K562 (cell line): ENCODE measurements around the gene ANK3. TPM values are rescaled to one million over a fixed set of nuclear protein-coding genes. Genes with fewer than 3 reads are reported as not detected.

ENCODE experiments used
- CXXC5 ChIP-seq: fragments of 250-450 bp; sonication (Bioruptor Pico); IDR thresholded peaks from 2 replicates; pipeline ENCODE4 v1.8.0; 2022; ENCODE audit warnings: inconsistent platforms, mild to moderate bottlenecking, moderate library complexity
- KLF13 ChIP-seq: fragments of 450-650 bp; IDR thresholded peaks from 2 replicates; pipeline ENCODE4 v1.6.1; 2016; ENCODE audit warnings: missing genetic modification characterization, low read depth, mild to moderate bottlenecking, missing compliant biosample characterization, moderate library complexity, borderline replicate concordance
- MAZ ChIP-seq, 2 experiments: fragments of 450-650 bp in 1 of 2; sonication (generic) in 1 of 2; formaldehyde crosslinking; IDR thresholded peaks in 1 of 2; conservative IDR thresholded peaks in 1 of 2; 2 replicates each; pipeline versions ENCODE4 v1.4.0 to v1.5.0; 2020; ENCODE audit warnings: mild to moderate bottlenecking in 1 of 2, missing genetic modification reagents in 1 of 2
- NCOA1 ChIP-seq: fragments of 450-650 bp; IDR thresholded peaks from 2 replicates; pipeline ENCODE4 v1.6.1; 2016; ENCODE audit warnings: low read depth
- NFXL1 ChIP-seq: fragments of 450-650 bp; formaldehyde crosslinking; IDR thresholded peaks from 2 replicates; pipeline ENCODE4 v1.4.0; 2021; ENCODE audit warnings: mild to moderate bottlenecking
- NRF1 ChIP-seq, 2 experiments: fragments of 450-650 bp; IDR thresholded peaks in 1 of 2; conservative IDR thresholded peaks in 1 of 2; 2 replicates each; pipeline ENCODE4 v1.6.1; 2014; ENCODE audit warnings: mild to moderate bottlenecking in 2 of 2
- RAD21 ChIP-seq, 2 experiments: fragments of 250-450 bp in 1 of 2; fragments of 450-650 bp in 1 of 2; sonication (Bioruptor Pico) in 1 of 2; formaldehyde crosslinking in 1 of 2; IDR thresholded peaks in 1 of 2; conservative IDR thresholded peaks in 1 of 2; 2 replicates each; pipeline versions ENCODE4 v1.4.0 to v1.8.0; 2020 to 2022; ENCODE audit warnings: mild to moderate bottlenecking in 2 of 2, moderate library complexity in 1 of 2
- SUPT5H ChIP-seq: fragments of 450-650 bp; IDR thresholded peaks from 2 replicates; pipeline ENCODE4 v1.6.1; 2016
- TBL1XR1 ChIP-seq, 2 experiments: IDR thresholded peaks; 2 replicates each; pipeline ENCODE4 v1.6.1; 2012; ENCODE audit warnings: improper control_type of control experiment in 2 of 2, low read length in 2 of 2, mild to moderate bottlenecking in 1 of 2
- ZC3H8 ChIP-seq: fragments of 450-650 bp; IDR thresholded peaks from 2 replicates; pipeline ENCODE4 v1.6.1; 2017
- ZFP36 ChIP-seq: fragments of 150-350 bp; IDR thresholded peaks from 2 replicates; pipeline ENCODE4 v1.6.1; 2018; ENCODE audit warnings: low read length, low read depth; ENCODE audit not compliant: partially characterized antibody
- ZKSCAN8 ChIP-seq: fragments of 200-800 bp; sonication (Bioruptor generic); IDR thresholded peaks from 2 replicates; pipeline ENCODE4 v1.6.1; 2016; ENCODE audit warnings: missing genetic modification characterization, missing compliant biosample characterization
- ZNF318 ChIP-seq, 2 experiments: fragments of 450-650 bp; IDR thresholded peaks; 2 replicates each; pipeline ENCODE4 v1.6.1; 2016; ENCODE audit warnings: mild to moderate bottlenecking in 2 of 2, borderline replicate concordance in 1 of 2, low read depth in 1 of 2, moderate library complexity in 1 of 2
- polyA plus RNA-seq, 8 experiments: library from polyadenylated mRNA; depleted of rRNA in 4 of 8; stranded (reverse) in 5 of 8; unstranded in 3 of 8; fragments of >200 nt; fragmentation: Nextera tagmentation in 2 of 8; fragmentation: Illumina TruSeq in 1 of 8; extraction: Ambion mirVana in 2 of 8; extraction: Trizol in 1 of 8; gene quantifications; 2 replicates each; pipeline versions ENCODE4 v1.2.1 to v1.2.3, GENCODE V29; 2011 to 2014; ENCODE audit warnings: inconsistent platforms in 1 of 8, missing spikeins in 1 of 8
- total RNA-seq, 7 experiments: library from RNA; depleted of rRNA in 6 of 7; stranded (reverse); fragments of >200 nt in 6 of 7; fragmentation: Illumina TruSeq in 2 of 7; extraction: Trizol in 2 of 7; gene quantifications; 2 replicates each; pipeline versions ENCODE4 v1.2.1 to v1.2.3, GENCODE V29; 2011 to 2021; ENCODE audit warnings: low replicate concordance in 1 of 7
- TF ChIP-seq, protein P1 (sequence below), 2 experiments: fragments of 450-650 bp; conservative IDR thresholded peaks; 2 replicates each; pipeline ENCODE4 v1.6.1; 2017; ENCODE audit warnings: mild to moderate bottlenecking in 2 of 2, moderate library complexity in 2 of 2

The ANK3 gene
- total and polyA plus RNA-seq, 9 of the 15 experiments (the other 6 are each of a cell fraction or from before 2014, with no cell fraction given): 10.0 to 32.3 (median 17.9) TPM

GRCh38 chr10:60140651-60141632, 248.7 kb downstream of the ANK3 start (continued):
- no peak for TF ChIP-seq ZKSCAN8 (CRISPR knock-in tag)
- TF ChIP-seq NRF1 (conservative IDR thresholded peaks at IDR 0.05 in 1 of 2, IDR thresholded peaks at IDR 0.05 in 1 of 2): peak; percentile 39 to 52
- TF ChIP-seq SUPT5H: no peak
- TF ChIP-seq, protein P1, sequence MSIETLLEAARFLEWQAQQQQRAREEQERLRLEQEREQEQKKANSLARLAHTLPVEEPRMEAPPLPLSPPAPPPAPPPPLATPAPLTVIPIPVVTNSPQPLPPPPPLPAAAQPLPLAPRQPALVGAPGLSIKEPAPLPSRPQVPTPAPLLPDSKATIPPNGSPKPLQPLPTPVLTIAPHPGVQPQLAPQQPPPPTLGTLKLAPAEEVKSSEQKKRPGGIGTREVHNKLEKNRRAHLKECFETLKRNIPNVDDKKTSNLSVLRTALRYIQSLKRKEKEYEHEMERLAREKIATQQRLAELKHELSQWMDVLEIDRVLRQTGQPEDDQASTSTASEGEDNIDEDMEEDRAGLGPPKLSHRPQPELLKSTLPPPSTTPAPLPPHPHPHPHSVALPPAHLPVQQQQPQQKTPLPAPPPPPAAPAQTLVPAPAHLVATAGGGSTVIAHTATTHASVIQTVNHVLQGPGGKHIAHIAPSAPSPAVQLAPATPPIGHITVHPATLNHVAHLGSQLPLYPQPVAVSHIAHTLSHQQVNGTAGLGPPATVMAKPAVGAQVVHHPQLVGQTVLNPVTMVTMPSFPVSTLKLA (conservative IDR thresholded peaks at IDR 0.05): peak; percentile 46 to 48; a peak in 2 of 4 replicates
- no peak for TF ChIP-seq RAD21 (CRISPR knock-in tag; conservative IDR thresholded peaks at IDR 0.05 in 1 of 2, IDR thresholded peaks at IDR 0.05 in 1 of 2)
- TF ChIP-seq MAZ (CRISPR knock-in tag; conservative IDR thresholded peaks at IDR 0.05 in 1 of 2, IDR thresholded peaks at IDR 0.05 in 1 of 2): 0 out of 4 replicates have a peak, but pooled peaks of 1 of the 2 experiments have one; percentile 6
- TF ChIP-seq ZC3H8: no peak
- TF ChIP-seq ZFP36: no peak
- TF ChIP-seq ZNF318 (IDR thresholded peaks at IDR 0.05; ENCODE audit: borderline replicate concordance in 1 of 2, low read depth in 1 of 2): no peak
- no peak for TF ChIP-seq TBL1XR1 (IDR thresholded peaks at IDR 0.05; ENCODE audit: low read length in 2 of 2)
- no peak for TF ChIP-seq NFXL1 (CRISPR knock-in tag)
- TF ChIP-seq NCOA1: no peak
- TF ChIP-seq CXXC5: peak; percentile 84
- TF ChIP-seq KLF13: no peak
